Measurements from ENCODE around the gene GNAS-AS1. TPM values are rescaled to one million over a fixed set of nuclear protein-coding genes. Genes with fewer than 3 reads are reported as not detected.
"Not testable (repeated sequence)": the region's sequence is repeated elsewhere in the genome, so short reads cannot be mapped to it uniquely, and the experiment has no call there.

GNAS-AS1 gene
- total RNA-seq, 1 donor from 2014 or later, result 1.4 TPM

DNA sequence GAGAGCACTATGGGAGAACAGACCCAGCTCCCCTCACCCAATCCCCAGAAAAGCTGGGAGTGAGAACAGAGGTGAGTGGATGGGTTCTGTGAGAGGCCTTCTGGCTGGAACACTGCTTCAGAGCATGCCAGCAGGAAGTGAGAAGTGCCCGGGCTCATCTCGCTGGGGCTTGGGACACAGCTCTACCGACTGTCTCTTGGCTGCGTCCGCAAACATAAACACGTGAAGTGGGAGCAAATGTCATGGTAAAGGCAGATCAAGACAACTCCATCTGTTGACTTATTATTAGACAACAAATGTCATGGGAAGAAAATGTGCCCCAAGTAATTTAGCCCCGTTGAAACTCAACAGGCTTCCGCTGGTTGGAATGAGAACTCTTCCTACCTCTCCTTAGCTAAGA is 25.9 kb downstream of the GNAS-AS1 start:
- peaks cover 1% of the 10 kb centered on the region for H3K36me3 Mint-ChIP-seq (ENCODE audit: low read depth)
- no peaks in the 10 kb centered on the region for H3K4me1 Mint-ChIP-seq
- ChIA-PET CTCF (no interaction called here), POLR2A (no interaction called here)
- DNase-seq (no peak), ATAC-seq (ENCODE audit: low read depth) (no peak)
- H3K27me3 Mint-ChIP-seq, result no peaks in the 10 kb centered on the region
- TF ChIP-seq, protein P1, sequence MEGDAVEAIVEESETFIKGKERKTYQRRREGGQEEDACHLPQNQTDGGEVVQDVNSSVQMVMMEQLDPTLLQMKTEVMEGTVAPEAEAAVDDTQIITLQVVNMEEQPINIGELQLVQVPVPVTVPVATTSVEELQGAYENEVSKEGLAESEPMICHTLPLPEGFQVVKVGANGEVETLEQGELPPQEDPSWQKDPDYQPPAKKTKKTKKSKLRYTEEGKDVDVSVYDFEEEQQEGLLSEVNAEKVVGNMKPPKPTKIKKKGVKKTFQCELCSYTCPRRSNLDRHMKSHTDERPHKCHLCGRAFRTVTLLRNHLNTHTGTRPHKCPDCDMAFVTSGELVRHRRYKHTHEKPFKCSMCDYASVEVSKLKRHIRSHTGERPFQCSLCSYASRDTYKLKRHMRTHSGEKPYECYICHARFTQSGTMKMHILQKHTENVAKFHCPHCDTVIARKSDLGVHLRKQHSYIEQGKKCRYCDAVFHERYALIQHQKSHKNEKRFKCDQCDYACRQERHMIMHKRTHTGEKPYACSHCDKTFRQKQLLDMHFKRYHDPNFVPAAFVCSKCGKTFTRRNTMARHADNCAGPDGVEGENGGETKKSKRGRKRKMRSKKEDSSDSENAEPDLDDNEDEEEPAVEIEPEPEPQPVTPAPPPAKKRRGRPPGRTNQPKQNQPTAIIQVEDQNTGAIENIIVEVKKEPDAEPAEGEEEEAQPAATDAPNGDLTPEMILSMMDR (IDR thresholded peaks at IDR 0.05), result no peak
- H3K9me3 Mint-ChIP-seq, result no peaks in the 10 kb centered on the region
- intact Hi-C loops (cut with micrococcal nuclease), result no loop called here
- H3K27ac Mint-ChIP-seq, result no peak overlapping the region
- H3K4me3 Mint-ChIP-seq, result no peak overlapping the region

DNA sequence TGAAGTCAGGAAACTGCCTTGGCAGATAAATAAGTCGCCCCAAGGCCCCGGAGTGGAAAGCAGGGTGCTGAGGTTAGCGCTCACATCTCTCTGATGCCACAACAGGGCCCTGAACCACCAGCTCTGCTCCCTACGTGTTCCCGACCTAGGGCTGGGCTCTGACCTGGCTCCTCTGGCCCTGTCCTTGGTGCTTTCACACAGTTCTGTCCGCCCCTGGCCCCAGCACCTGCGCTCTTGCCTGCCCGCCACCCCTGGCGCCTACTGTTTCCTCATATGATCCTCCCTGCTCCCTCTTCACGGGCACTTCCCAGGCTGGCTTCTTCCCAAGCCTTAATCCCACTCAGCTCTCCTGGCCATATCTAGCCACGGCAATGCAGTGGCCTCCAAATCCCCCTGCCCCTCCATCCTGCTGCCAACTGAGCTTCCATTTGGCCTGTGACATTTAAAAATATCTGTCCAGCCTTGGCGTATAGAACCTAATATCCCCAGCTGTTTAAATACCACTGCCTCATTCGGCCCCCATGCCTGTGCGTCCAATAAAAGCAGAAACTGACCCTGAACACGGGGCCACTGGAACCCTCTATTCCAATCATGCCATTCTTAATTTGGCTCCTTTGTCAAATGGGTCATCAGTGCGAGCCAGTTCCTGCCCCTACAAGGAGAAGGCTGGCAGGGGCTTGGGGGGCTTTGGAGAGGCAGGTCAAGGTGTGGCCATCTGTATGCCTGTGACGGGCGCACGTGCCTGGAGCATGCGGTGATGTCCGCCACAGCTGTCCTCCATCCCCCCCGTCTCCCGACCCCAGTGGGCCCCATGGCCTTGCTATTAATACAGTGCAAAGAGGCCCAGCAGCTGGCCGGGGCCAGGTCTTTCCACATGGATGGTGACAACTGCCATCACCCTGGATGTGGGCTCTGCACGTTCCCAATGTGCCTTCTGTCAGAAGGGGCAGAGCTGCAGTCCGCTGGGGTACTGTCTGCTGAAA is 27.7 kb downstream of the GNAS-AS1 start:
- no peak overlapping the region for H3K27ac Mint-ChIP-seq
- intact Hi-C loops (cut with micrococcal nuclease), result no loop called here
- H3K4me1 Mint-ChIP-seq, result no peaks in the 10 kb centered on the region
- CTCF ChIA-PET, result no interaction called here
- POLR2A ChIA-PET, result no interaction called here
- H3K9me3 Mint-ChIP-seq, result no peaks in the 10 kb centered on the region
- TF ChIP-seq, protein P1 (IDR thresholded peaks at IDR 0.05), result no peak
- peaks cover 1% of the 10 kb centered on the region for H3K36me3 Mint-ChIP-seq (ENCODE audit: low read depth)
- H3K4me3 Mint-ChIP-seq, result no peak overlapping the region
- no peaks in the 10 kb centered on the region for H3K27me3 Mint-ChIP-seq
- ATAC-seq (ENCODE audit: low read depth) (no peak), DNase-seq (no peak)

DNA sequence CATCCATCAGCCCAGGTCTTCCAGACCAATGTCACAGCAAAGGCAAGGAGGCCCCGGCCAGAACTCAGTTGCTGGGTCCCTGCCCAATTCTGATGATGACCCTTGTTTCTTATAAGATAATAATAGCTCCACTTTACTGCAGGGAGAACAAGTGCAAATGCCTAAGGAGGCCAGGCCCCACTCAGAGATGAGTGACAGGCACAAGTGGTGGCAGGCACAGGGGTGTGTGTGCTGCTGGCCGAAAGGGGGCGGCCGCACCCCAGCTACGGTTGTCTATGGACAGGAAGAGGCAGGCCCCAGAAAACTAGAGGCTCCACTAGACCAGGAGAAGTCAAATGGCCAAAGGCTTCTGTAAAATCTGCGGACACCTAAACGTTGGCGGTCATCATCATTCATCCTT is 28.6 kb downstream of the GNAS-AS1 start:
- Mint-ChIP-seq H3K4me1 (no peaks in the 10 kb centered on the region), H3K36me3 (ENCODE audit: low read depth) (peaks cover 1% of the 10 kb centered on the region), H3K27ac (no peak overlapping the region), H3K27me3 (no peaks in the 10 kb centered on the region), H3K4me3 (no peak overlapping the region), H3K9me3 (no peaks in the 10 kb centered on the region)
- TF ChIP-seq, protein P1 (IDR thresholded peaks at IDR 0.05), result no peak
- no peak for ATAC-seq (ENCODE audit: low read depth)
- ChIA-PET POLR2A (no interaction called here), CTCF (no interaction called here)
- intact Hi-C loops (cut with micrococcal nuclease), result no loop called here
- DNase-seq, result no peak

DNA sequence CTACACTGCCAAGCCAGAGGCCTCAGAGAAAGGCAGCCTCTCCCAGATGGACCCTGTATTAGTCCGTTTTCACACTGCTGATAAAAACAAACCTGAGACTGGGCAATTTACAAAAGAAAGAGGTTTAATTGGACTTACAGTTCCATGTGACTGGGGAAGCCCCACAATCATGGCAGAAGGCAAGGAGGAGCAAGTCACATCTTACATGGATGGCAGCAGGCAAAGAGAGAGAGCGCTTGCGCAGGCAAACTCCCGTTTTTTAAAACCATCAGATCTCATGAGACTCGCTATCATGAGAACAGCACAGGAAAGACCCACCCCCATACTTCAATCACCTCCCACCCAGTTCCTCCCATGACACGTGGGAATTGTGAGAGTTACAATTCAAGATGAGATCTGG is 30.2 kb downstream of the GNAS-AS1 start:
- H3K27me3 Mint-ChIP-seq; H3K4me3 Mint-ChIP-seq; H3K9me3 Mint-ChIP-seq; intact Hi-C loops (cut with micrococcal nuclease); DNase-seq; ATAC-seq (ENCODE audit: low read depth); H3K27ac Mint-ChIP-seq; H3K4me1 Mint-ChIP-seq; H3K36me3 Mint-ChIP-seq (ENCODE audit: low read depth); CTCF ChIA-PET; POLR2A ChIA-PET: not testable (repeated sequence)

DNA sequence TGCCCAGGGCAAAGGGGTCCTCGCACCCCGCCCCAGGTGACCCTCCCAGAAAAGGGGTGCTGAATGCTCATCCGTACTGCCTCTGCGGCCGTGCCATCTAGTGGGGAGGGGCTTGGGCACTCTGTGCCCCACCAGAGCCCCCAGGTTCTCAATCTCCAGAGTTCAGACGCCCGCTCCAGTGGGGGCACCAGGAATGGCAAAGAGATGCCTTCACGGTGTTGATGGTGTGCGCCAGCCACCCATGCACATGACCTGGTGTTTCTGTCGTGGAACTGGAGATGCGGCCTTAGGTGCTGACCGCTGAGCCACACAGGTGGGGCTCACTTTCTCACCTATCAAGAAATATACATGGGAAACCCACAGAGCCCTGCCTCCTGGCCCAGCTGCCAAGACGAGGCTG is 30.8 kb downstream of the GNAS-AS1 start:
- no peak for ATAC-seq (ENCODE audit: low read depth)
- peaks cover 5% of the 10 kb centered on the region for H3K27me3 Mint-ChIP-seq
- ChIA-PET CTCF (no interaction called here), POLR2A (no interaction called here)
- no peak for DNase-seq
- peaks cover 1% of the 10 kb centered on the region for H3K36me3 Mint-ChIP-seq (ENCODE audit: low read depth)
- no peak overlapping the region for H3K27ac Mint-ChIP-seq
- no peak overlapping the region for H3K4me3 Mint-ChIP-seq
- TF ChIP-seq, protein P1 (IDR thresholded peaks at IDR 0.05), result no peak
- no peaks in the 10 kb centered on the region for H3K4me1 Mint-ChIP-seq
- intact Hi-C loops (cut with micrococcal nuclease), result no loop called here
- H3K9me3 Mint-ChIP-seq, result no peaks in the 10 kb centered on the region

Measured in activated B cell treated with CpG ODN at 0.5 μM for 24 hours (primary cell).